SHP77 (cell line): ENCODE measurements around the gene CSNK1E.
A peak's percentile ranks its signal among the peaks of the same experiment; 100 is the strongest.

ENCODE experiments used
- DNase-seq, 2 experiments: peaks; one replicate each; lab custom pipeline; 2025; lab: John Stamatoyannopoulos, UW

The CSNK1E gene

GRCh38 chr22:38327805-38328204, 10.6 kb upstream of the CSNK1E start:
- no peak for DNase-seq

- no peak for DNase-seq
Measured at GRCh38 chr22:38327396-38327795, 10.2 kb upstream of the CSNK1E start.

GRCh38 chr22:38325587-38325986, 8.4 kb upstream of the CSNK1E start:
- no peak for DNase-seq

- no peak for DNase-seq
Measured at GRCh38 chr22:38320605-38321402, 3.6 kb upstream of the CSNK1E start.

- DNase-seq: no peak
Measured at GRCh38 chr22:38318792-38319773, 1.9 kb upstream of the CSNK1E start.

GRCh38 chr22:38317995-38318715, 922 bp upstream of the CSNK1E start:
- DNase-seq: peak; percentile 60 to 77

- DNase-seq: peak in 1 of 2 experiments; percentile 12
Measured at GRCh38 chr22:38316364-38317121, 690 bp downstream of the CSNK1E start.

GRCh38 chr22:38315823-38316363, 1.3 kb downstream of the CSNK1E start:
- no peak for DNase-seq

GRCh38 chr22:38314933-38315822, 2.1 kb downstream of the CSNK1E start:
- peak; percentile 38 to 48 for DNase-seq

GRCh38 chr22:38314051-38314932, 2.9 kb downstream of the CSNK1E start:
- DNase-seq: no peak

GRCh38 chr22:38313384-38313955, 3.8 kb downstream of the CSNK1E start:
- DNase-seq: no peak

- no peak for DNase-seq
Measured at GRCh38 chr22:38312261-38312800, 4.9 kb downstream of the CSNK1E start.

- no peak for DNase-seq
Measured at GRCh38 chr22:38311323-38311620, 6.0 kb downstream of the CSNK1E start.

GRCh38 chr22:38310518-38311322, 6.5 kb downstream of the CSNK1E start:
- DNase-seq: no peak

- DNase-seq: no peak
Measured at GRCh38 chr22:38309614-38310517, 7.4 kb downstream of the CSNK1E start.

GRCh38 chr22:38308791-38309498, 8.3 kb downstream of the CSNK1E start:
- DNase-seq: no peak
